H1 (cell line): ENCODE measurements around the gene IST1. TPM values are rescaled to one million over a fixed set of nuclear protein-coding genes. Genes with fewer than 3 reads are reported as not detected.

ENCODE experiments used
- ASH2L ChIP-seq: fragments of 200-600, 300-600 bp; sonication (generic); IDR thresholded peaks from one replicate; pipeline ENCODE4 v1.7.1; 2017; ENCODE audit warnings: low read length
- BACH1 ChIP-seq: IDR thresholded peaks from 2 replicates; pipeline ENCODE4 v1.6.1; 2012; ENCODE audit warnings: low read length, improper control_type of control experiment
- BRCA1 ChIP-seq: IDR thresholded peaks from 2 replicates; pipeline ENCODE4 v1.6.1; 2012; ENCODE audit warnings: low read depth, low read length, improper control_type of control experiment
- CHD2 ChIP-seq: IDR thresholded peaks from 2 replicates; pipeline ENCODE4 v1.6.1; 2012; ENCODE audit warnings: low read length, improper control_type of control experiment
- EP300 ChIP-seq, 2 experiments: IDR thresholded peaks; 1 replicate in 1 of 2; 2 replicates in 1 of 2; pipeline ENCODE4 v1.6.1; 2011 to 2012; ENCODE audit warnings: low read depth in 2 of 2, low read length in 2 of 2, mild to moderate bottlenecking in 2 of 2, borderline replicate concordance in 1 of 2, inconsistent platforms in 1 of 2, moderate library complexity in 1 of 2
- EZH2 ChIP-seq: fragments of 200-600 bp; sonication (generic); IDR thresholded peaks from 2 replicates; pipeline ENCODE4 v1.7.1; 2012; ENCODE audit warnings: low read depth, mild to moderate bottlenecking, moderate library complexity, low read length, inconsistent platforms; ENCODE audit not compliant: severe bottlenecking
- KDM5A ChIP-seq: fragments of 200-600 bp; IDR thresholded peaks from 2 replicates; pipeline ENCODE4 v1.7.1; 2012; ENCODE audit warnings: mild to moderate bottlenecking, low read length, inconsistent platforms, mixed read lengths
- polyA plus RNA-seq, 7 experiments: library from polyadenylated mRNA; depleted of rRNA in 3 of 7; stranded (reverse) in 5 of 7; unstranded in 2 of 7; fragments of >200 nt in 5 of 7; fragments of 200-250 nt in 2 of 7; gene quantifications; 1 replicate in 5 of 7; 2 replicates in 1 of 7; 4 replicates in 1 of 7; pipeline versions ENCODE4 v1.2.1 to v1.2.3, GENCODE V29; 2011 to 2013; ENCODE audit warnings: missing spikeins in 2 of 7, mixed read lengths in 2 of 7
- total RNA-seq: library from RNA; stranded (reverse); fragmentation: NEBNext Ultra II Directional; extraction: Animal tissue kit (Norgen Biotek cat#: 25700); gene quantifications from 2 replicates; pipeline ENCODE4 v1.2.1, GENCODE V29; 2021
- TF ChIP-seq, protein P1 (sequence below): fragments of 300-600 bp; sonication (generic); IDR thresholded peaks from 2 replicates; pipeline ENCODE4 v1.7.1; 2012; ENCODE audit warnings: low read length, moderate library complexity, mild to moderate bottlenecking, inconsistent platforms; ENCODE audit not compliant: insufficient replicate concordance
- TF ChIP-seq, protein P2 (sequence below): IDR thresholded peaks from 2 replicates; pipeline ENCODE4 v1.6.1; 2011; ENCODE audit warnings: low read depth, mild to moderate bottlenecking, low read length; ENCODE audit not compliant: insufficient read depth
- TF ChIP-seq, protein P3 (sequence below): IDR thresholded peaks from 2 replicates; pipeline ENCODE4 v1.6.1; 2012; ENCODE audit warnings: inconsistent platforms

IST1 gene
- total and polyA plus RNA-seq, 2 of the 8 experiments (the other 6 are each of a cell fraction or from before 2014, with no cell fraction given), result 190 to 248 TPM

DNA sequence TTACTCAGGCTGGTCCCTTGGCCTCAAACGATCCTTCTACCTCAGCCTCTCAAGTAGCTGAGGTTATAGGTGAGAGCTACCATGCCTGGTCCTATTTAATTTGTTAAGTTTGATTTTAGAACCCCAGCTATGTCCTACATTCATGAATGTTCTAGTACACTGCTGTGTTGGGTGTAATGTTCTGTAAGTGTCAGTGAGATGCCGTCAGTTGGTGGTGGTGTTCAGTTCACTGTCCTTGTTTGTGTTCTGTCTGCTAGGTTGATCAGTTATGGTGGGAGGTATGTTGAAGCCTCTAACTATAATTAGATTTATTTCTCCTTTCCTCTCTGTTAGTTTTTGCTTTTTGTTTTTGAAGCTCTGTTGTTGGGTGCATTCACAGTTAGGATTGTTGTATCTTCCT, 8.3 kb downstream of the IST1 start (continued):
- no peak for TF ChIP-seq EP300 (IDR thresholded peaks at IDR 0.05; ENCODE audit: borderline replicate concordance in 1 of 2, low read depth in 2 of 2, low read length in 2 of 2)
- TF ChIP-seq ASH2L, result no peak
- TF ChIP-seq EZH2, result no peak
- TF ChIP-seq, protein P1, sequence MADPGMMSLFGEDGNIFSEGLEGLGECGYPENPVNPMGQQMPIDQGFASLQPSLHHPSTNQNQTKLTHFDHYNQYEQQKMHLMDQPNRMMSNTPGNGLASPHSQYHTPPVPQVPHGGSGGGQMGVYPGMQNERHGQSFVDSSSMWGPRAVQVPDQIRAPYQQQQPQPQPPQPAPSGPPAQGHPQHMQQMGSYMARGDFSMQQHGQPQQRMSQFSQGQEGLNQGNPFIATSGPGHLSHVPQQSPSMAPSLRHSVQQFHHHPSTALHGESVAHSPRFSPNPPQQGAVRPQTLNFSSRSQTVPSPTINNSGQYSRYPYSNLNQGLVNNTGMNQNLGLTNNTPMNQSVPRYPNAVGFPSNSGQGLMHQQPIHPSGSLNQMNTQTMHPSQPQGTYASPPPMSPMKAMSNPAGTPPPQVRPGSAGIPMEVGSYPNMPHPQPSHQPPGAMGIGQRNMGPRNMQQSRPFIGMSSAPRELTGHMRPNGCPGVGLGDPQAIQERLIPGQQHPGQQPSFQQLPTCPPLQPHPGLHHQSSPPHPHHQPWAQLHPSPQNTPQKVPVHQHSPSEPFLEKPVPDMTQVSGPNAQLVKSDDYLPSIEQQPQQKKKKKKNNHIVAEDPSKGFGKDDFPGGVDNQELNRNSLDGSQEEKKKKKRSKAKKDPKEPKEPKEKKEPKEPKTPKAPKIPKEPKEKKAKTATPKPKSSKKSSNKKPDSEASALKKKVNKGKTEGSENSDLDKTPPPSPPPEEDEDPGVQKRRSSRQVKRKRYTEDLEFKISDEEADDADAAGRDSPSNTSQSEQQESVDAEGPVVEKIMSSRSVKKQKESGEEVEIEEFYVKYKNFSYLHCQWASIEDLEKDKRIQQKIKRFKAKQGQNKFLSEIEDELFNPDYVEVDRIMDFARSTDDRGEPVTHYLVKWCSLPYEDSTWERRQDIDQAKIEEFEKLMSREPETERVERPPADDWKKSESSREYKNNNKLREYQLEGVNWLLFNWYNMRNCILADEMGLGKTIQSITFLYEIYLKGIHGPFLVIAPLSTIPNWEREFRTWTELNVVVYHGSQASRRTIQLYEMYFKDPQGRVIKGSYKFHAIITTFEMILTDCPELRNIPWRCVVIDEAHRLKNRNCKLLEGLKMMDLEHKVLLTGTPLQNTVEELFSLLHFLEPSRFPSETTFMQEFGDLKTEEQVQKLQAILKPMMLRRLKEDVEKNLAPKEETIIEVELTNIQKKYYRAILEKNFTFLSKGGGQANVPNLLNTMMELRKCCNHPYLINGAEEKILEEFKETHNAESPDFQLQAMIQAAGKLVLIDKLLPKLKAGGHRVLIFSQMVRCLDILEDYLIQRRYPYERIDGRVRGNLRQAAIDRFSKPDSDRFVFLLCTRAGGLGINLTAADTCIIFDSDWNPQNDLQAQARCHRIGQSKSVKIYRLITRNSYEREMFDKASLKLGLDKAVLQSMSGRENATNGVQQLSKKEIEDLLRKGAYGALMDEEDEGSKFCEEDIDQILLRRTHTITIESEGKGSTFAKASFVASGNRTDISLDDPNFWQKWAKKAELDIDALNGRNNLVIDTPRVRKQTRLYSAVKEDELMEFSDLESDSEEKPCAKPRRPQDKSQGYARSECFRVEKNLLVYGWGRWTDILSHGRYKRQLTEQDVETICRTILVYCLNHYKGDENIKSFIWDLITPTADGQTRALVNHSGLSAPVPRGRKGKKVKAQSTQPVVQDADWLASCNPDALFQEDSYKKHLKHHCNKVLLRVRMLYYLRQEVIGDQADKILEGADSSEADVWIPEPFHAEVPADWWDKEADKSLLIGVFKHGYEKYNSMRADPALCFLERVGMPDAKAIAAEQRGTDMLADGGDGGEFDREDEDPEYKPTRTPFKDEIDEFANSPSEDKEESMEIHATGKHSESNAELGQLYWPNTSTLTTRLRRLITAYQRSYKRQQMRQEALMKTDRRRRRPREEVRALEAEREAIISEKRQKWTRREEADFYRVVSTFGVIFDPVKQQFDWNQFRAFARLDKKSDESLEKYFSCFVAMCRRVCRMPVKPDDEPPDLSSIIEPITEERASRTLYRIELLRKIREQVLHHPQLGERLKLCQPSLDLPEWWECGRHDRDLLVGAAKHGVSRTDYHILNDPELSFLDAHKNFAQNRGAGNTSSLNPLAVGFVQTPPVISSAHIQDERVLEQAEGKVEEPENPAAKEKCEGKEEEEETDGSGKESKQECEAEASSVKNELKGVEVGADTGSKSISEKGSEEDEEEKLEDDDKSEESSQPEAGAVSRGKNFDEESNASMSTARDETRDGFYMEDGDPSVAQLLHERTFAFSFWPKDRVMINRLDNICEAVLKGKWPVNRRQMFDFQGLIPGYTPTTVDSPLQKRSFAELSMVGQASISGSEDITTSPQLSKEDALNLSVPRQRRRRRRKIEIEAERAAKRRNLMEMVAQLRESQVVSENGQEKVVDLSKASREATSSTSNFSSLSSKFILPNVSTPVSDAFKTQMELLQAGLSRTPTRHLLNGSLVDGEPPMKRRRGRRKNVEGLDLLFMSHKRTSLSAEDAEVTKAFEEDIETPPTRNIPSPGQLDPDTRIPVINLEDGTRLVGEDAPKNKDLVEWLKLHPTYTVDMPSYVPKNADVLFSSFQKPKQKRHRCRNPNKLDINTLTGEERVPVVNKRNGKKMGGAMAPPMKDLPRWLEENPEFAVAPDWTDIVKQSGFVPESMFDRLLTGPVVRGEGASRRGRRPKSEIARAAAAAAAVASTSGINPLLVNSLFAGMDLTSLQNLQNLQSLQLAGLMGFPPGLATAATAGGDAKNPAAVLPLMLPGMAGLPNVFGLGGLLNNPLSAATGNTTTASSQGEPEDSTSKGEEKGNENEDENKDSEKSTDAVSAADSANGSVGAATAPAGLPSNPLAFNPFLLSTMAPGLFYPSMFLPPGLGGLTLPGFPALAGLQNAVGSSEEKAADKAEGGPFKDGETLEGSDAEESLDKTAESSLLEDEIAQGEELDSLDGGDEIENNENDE, result no peak
- TF ChIP-seq KDM5A, result no peak
- TF ChIP-seq CHD2, result no peak
- TF ChIP-seq, protein P2, sequence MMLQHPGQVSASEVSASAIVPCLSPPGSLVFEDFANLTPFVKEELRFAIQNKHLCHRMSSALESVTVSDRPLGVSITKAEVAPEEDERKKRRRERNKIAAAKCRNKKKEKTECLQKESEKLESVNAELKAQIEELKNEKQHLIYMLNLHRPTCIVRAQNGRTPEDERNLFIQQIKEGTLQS, result no peak
- TF ChIP-seq BRCA1, result no peak
- TF ChIP-seq, protein P3, sequence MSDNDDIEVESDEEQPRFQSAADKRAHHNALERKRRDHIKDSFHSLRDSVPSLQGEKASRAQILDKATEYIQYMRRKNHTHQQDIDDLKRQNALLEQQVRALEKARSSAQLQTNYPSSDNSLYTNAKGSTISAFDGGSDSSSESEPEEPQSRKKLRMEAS, result no peak
- no peak for TF ChIP-seq BACH1
